GM18505 (cell line): ENCODE measurements around the gene CORT.
"Not testable (repeated sequence)": the region's sequence is repeated elsewhere in the genome, so short reads cannot be mapped to it uniquely, and the experiment has no call there.

Experiments used
- ATAC-seq: cut with Tn5 transposase; IDR thresholded peaks from one replicate; pipeline ENCODE4 v1.9.1; 2021; ENCODE audit not compliant: unreplicated experiment
- POLR2A ChIP-seq: IDR thresholded peaks from 4 replicates; pipeline ENCODE4 v1.6.1; 2011; ENCODE audit warnings: borderline replicate concordance; ENCODE audit not compliant: insufficient read depth, insufficient read length; ENCODE audit errors: extremely low read depth

The CORT gene

DNA sequence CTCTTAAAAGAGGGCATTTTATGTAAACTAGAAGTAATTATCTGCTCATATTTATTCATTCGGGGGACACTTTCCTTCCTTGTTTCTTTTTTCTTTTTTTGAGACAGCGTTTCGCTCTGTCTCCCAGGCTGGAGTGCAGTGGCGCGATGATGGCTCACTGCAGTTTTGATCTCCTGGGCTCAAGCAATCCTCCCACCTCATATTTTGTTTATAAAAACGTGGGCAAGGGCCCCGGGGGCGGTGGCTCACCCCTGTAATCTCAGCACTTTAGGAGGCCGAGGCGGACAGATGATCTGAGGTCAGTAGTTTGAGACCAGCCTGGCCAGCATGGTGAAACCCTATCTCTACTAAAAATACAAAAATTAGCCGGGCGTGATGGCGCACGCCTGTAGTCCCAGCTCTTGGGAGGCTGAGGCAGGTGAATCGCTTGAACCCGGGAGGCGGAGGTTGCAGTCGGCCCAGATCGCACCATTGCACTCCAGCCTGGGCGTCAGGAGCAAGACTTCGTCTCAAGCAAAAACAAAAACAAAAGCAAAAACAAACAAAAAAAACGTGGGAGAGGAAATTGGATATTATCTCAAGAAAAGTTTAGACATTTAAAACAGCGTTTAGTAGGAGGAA is 23.4 kb downstream of the CORT start:
- TF ChIP-seq POLR2A, result no peak
- ATAC-seq, result no peak

DNA sequence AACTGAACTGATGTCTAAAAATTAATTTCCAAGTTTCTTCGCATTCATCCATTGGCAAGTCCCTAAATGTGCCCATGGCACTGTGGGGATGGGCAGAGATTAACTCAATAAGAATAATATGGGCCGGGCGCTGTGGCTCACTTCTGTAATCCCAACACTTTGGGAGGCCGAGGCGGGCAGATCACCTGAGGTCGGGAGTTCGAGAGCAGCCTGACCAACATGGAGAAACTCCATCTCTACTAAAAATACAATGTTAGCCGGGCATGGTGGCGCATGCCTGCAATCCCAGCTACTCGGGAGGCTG is 24.4 kb downstream of the CORT start:
- ATAC-seq, result not testable (repeated sequence)

DNA sequence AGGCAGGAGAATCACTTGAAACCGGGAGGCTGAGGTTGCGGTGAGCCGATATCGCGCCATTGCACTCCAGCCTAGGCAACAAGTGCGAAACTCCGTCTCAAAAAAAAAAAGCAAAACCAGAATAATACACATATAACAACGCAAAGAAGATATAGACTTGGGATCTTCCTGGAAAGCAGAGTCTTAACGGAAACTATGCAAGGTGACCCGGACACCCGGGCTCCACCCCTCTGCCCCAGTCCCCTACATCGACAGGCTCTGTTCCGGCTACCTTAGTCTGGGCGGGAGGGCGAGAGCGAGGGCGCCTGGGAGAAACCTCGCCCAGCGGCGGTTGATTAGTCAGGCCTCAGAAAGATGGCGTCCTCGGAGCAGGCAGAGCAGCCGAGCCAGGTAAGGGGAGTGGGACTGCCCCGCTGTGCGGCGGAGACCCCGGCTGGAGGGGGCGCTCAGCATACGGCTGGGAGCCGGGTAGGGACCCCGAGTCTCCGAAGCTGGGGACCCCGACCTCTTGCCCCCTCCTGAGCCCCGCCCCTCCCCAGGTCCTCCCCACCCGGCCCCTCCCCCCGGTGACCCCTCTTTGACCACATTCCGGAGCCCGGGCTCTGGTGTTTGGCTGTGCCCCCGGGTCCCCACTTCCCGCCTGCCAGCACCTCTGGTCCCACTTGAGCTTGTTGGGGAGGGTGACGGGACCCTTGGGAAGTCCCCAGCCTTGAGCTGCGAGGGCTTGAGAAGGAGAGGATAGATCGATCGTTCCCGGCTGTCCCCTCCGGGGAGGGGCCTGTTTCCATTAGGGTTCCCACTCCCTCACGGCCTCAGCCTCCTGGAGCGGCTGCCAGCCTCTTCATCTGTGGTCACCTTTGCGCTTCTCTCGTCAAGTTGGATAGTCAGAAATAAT is 25.0 kb downstream of the CORT start, which contains the start of gene PEX14:
TSS of gene PEX14 (plus strand) at position 338 of the 895 bp plus-strand sequence. CDS start at position 355, 17 bp downstream.
- TF ChIP-seq POLR2A, result peak; percentile 81
- ATAC-seq, result peak; percentile 46

DNA sequence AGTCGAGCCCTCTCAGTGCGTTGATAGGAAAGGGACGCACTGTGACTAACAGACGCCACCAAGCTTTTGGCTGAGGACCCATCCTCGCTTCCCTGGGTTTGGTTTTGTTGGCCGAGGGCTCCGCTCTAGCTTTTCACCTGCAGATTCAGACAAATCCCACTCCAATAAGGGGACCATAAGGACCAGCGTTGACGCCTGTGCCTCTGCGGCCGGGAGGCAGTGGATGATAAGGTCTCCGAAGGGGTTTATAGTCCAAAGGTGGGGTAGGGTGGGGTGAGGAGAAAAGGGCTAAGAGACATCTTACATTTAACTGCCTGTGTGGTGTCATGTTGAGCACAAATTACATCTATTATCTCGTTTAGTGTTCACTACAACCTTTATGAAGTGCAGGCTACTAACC is 25.7 kb downstream of the CORT start:
- no peak for TF ChIP-seq POLR2A
- ATAC-seq, result no peak

DNA sequence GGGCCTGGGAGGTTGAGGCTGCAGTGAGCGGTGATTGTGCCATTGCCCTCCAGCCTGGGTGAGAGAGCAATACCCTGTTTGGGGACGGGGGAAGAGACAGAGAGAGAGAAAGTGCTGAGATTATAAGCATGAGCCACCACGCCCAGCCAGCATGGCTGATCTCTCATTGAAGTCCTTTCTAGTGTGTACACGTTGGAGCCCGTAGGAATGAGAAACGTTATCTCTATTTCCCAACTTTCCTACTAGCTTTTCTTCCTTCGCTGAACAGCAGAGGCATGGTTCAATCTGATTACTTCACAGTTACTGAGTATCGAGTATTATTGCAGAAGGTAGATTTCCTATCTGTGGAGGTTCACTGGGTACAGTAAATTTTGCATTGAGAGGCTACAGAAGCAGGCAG is 29.5 kb downstream of the CORT start:
- no peak for TF ChIP-seq POLR2A
- ATAC-seq, result no peak

DNA sequence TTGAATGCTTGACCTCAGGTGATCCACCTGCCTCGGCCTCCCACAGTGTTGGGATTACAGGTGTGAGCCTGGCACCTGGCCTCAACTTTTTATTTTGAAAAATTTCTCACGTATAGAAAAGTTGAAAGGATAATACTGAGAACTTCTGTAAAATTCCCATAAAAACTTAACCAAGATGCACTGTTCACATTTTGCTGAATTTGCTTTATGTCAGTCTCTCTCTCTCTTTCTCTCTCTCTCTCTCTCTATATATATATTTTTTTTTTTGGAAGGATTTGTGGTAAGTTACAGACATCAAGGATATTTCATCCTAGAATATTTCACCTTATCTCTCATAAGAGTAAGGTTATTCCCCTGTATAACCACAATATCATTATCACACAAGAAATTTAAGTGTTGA is 30.8 kb downstream of the CORT start:
- no peak for ATAC-seq
- TF ChIP-seq POLR2A, result no peak

DNA sequence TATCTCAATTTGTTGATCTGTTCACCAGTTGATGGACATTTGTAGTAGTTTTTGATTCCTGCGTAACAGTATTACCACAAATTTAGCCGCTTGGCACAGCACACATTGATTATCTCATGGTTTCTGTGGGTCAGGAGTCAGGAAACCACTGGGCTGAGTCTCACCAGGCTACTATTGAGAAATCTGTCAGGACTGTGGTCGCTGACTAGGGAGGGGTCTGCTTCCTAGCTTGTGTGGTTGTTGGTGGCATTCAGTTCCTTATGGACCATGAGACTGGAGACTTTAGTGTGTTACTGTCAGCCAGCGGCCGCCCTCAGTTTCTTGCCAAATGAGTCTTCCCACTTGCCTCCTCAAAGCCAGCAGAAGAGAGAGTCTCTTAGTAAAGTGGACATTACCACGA is 34.7 kb downstream of the CORT start:
- no peak for TF ChIP-seq POLR2A
- ATAC-seq, result no peak

DNA sequence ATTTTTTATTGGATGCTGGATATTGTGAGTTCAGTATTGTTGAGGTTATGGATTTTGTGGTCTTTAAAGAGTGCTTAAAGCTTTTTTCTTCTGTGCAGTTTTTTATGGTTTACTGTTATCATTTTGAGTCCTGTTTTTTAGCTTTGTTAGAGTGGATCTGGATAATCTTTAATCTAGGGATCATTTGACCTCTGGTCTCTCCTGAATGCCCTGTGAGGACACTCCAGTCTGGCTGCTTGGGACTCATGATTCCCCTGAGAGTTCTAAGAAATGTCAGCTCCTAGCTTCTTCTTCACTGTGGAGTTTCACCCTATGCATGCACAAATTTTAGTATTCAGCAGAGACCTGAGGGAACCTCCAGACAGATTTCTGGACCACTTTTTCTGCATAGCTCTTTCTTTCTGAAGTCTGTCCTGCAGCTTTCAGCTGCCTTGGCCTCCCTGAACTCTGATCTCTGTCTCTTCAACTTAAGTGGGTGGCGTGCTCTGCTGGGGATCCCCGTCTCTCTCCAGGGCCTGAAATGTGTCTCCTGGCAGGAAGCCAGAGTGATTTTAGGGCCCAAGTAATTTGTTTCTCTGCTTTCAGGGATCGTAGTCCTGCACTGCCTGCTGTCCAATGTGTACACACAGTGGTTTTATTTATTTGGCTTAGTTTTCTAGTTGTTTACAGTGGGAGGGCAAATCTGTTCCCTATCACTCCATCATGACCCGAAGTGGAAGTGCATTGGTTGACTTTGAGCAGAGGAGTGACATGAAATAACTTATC is 39.6 kb downstream of the CORT start:
- ATAC-seq, result no peak
- TF ChIP-seq POLR2A, result no peak

DNA sequence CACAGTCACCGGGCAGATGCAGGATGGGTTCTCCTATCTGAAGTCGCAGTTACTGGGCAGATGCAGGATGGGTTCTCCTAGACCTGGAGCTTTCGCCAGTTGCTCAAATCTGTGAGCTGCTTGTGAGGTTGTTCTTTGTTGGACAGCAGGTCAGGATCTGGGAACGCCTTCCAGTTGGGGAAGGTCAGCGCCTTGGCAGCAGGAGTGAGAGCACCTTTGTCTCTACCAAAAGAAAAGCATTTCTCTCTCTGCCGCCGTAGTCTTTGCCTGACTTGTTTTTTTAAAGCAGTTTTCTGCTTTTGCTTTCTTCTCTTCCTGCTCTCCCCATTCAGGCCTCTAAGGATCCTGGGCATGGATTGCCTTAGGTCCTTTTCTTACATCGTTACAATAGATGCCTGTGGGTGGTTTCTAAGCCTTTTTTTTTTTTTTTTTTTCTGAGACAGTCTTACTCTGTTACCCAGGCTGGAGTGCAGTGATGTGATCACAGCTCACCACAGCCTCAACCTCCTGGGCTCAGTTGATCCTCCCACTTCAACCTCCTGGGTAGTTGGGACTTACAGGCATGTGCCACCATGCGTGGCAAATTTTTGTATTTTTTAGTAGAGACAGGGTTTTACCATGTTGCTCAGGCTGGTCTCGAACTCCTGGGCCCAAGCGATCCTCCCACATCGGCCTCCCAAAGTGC is 40.6 kb downstream of the CORT start:
- ATAC-seq, result no peak
- no peak for TF ChIP-seq POLR2A

DNA sequence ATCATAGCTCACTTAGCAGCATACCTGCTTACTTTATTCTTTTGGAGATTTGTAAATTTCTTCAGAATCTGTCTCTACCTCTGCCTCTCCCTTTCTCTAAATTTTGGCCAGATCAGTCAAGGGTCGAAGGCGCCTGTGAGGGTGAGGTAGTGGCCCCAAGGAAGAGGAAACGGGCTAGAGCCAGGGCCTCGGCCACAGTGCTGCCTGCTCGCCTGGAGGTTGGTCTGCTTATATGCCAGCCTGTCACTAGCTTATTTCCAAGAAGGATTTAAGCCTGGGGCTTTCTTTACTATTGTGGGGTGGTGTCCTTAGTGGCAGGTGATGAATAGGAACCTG is 44.6 kb downstream of the CORT start:
- TF ChIP-seq POLR2A, result no peak
- no peak for ATAC-seq

DNA sequence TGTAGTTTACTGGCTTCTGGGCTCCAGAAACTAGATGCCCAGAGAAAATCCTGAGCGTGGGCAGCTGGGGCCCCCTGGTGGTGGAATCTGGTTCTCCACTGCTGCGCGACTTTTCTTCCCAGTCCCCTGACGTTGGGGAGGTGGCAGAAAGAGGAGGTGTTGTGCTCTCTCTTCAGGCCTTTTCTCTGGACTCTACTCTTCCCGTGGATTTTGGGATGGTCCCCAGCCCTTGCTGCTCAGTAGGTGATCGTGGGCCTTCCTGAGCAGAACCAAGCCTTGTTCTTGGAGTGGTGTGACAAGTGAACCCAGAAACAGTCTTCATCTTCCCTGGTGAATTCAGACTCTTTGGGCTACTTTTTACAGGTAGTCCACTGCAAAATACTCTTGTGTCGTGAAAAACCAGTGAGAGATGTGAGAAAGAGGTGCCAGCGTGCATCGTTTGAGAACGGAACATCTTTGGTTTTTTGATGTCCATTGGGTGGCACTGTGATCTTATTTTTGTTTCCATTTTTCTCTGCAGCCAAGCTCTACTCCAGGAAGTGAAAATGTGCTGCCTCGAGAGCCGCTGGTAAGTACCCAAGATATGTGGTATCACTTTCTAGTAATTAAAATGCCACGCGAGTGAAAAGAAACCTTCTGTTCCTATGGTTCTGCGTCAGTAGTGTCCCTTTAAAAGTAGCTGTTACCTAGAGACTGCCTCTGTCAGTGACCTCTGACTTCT is 45.1 kb downstream of the CORT start:
- ATAC-seq, result peak; percentile 70
- no peak for TF ChIP-seq POLR2A

DNA sequence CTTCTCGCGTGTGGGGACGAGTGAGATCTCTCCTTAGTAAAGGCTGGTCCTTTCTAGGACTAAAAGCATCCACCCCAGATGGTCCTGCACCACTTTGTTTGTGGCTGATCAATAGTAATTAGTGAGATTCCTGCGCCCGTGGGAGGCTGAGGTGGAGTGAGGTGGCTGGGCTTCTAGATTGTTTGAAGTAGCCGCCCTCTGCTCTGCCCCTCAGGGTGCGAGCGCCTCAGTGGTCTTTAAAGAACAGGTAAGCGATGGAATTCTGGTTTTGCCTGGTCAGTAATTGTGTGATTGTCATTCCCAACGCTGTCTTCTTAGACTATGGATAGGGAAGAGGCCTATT is 45.6 kb downstream of the CORT start:
- ATAC-seq, result no peak
- TF ChIP-seq POLR2A, result no peak

DNA sequence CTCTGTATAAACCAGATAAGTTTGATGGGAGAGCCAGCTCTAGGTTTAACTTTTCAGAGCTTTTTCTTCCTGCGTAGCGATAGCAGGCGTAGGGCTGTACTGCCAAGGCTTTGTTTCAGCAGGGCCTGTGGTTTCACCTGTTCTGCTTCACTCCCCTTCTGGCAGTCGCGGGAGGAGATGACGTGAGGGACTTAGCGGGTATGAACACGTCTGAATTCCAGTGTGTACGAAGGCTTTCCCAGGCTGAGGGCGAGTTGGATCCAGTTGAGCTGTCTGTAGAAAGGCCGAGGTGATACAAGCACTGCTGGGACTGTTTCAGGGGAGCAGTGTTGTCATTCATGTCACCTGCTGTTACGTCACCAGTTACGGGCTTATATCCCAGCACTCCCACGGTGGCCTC is 46.1 kb downstream of the CORT start:
- no peak for TF ChIP-seq POLR2A
- no peak for ATAC-seq
